ENCODE results near the gene ACOX2. TPM values are rescaled to one million over a fixed set of nuclear protein-coding genes. Genes with fewer than 3 reads are reported as not detected.

ACOX2 gene
- total and polyA plus RNA-seq, 7 experiments from 2014 or later = not detected

DNA sequence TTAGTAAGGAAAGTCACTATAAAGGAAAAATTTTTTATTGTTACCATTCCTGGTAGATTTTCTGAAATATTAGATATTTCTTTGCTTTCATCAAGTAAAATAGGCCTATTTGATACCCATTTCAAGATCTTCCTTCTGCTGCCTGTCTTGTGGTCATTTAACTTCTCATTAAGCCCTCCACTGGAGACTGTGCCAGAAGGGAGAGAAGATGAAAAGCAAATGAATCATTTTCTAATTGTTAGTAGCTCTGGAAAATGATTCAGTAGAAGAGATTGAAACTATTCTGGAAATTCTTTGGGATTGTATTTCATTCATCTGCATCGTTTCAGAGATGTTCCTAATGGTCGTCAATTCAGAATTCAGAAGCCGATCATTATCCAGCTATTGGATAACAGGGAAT is 41.9 kb downstream of the ACOX2 start:
- Histone ChIP-seq H3K27me3 (ENCODE audit: control insufficient read depth in 2 of 2, insufficient read depth in 2 of 2, low read length in 2 of 2) (no peaks in the 10 kb centered on the region), H3K27ac (ENCODE audit: low read depth, low read length) (no peak overlapping the region), H3K4me1 (ENCODE audit: control insufficient read depth in 2 of 2, insufficient read depth in 2 of 2, low read length in 2 of 2) (peaks cover 22 to 25% of the 10 kb centered on the region in 2 donors), H3K9me3 (ENCODE audit: control insufficient read depth in 2 of 3, low read length in 3 of 3) (no peaks in the 10 kb centered on the region), H3K36me3 (ENCODE audit: control insufficient read depth in 2 of 3, insufficient read depth in 3 of 3, low read length in 3 of 3) (no peaks in the 10 kb centered on the region), H3K4me3 (ENCODE audit: low read length) (no peak overlapping the region)
- H3K36me3 Mint-ChIP-seq = peaks cover 0 to 14% (median 8%) of the 10 kb centered on the region in 5 donors
- DNase-seq (no peak), ATAC-seq (no peak)
- CTCF ChIA-PET = interaction anchor here (0.7 to 1.1 kb wide), 2 partner anchors 166 to 189 kb away, joined by 4 to 5 read pairs; partner anchors contain the start of genes HTD2 and RPP14
- no peaks in the 10 kb centered on the region for H3K9me3 Mint-ChIP-seq
- peak overlapping the region in 3 of 10 donors; percentile 39 to 94 (median 92) for H3K4me3 Mint-ChIP-seq
- intact Hi-C loops (cut with micrococcal nuclease) = no loop called here
- POLR2A ChIA-PET = interaction anchor here (1.1 to 1.7 kb wide), 2 partner anchors 62 to 189 kb away, joined by 4 read pairs; partner anchors contain the start of genes HTD2, PDHB and RPP14
- H3K27ac Mint-ChIP-seq = peak overlapping the region in 1 of 9 donors; percentile 10
- H3K27me3 Mint-ChIP-seq = peaks cover 0 to 14% (median 0%) of the 10 kb centered on the region in 5 donors
- H3K4me1 Mint-ChIP-seq = peaks cover 39 to 83% (median 72%) of the 10 kb centered on the region in 7 donors

GRCh38 chr3:58494107-58494506 is 42.9 kb downstream of the ACOX2 start:
- Histone ChIP-seq H3K27ac (ENCODE audit: low read depth, low read length) (no peak overlapping the region), H3K4me3 (ENCODE audit: low read length) (no peak overlapping the region), H3K4me1 (ENCODE audit: control insufficient read depth in 2 of 2, insufficient read depth in 2 of 2, low read length in 2 of 2) (peaks cover 22 to 25% of the 10 kb centered on the region in 2 donors), H3K27me3 (ENCODE audit: control insufficient read depth in 2 of 2, insufficient read depth in 2 of 2, low read length in 2 of 2) (no peaks in the 10 kb centered on the region), H3K9me3 (ENCODE audit: control insufficient read depth in 2 of 3, low read length in 3 of 3) (no peaks in the 10 kb centered on the region), H3K36me3 (ENCODE audit: control insufficient read depth in 2 of 3, insufficient read depth in 3 of 3, low read length in 3 of 3) (no peaks in the 10 kb centered on the region)
- H3K4me3 Mint-ChIP-seq = peak overlapping the region in 9 of 10 donors; percentile 44 to 99 (median 93)
- POLR2A ChIA-PET = interaction anchor here (3.9 kb wide), 1 partner anchor 187 kb away, joined by 26 read pairs; the partner anchor contains the start of genes HTD2 and RPP14
- H3K27me3 Mint-ChIP-seq = peaks cover 0 to 23% (median 0%) of the 10 kb centered on the region in 5 donors
- H3K36me3 Mint-ChIP-seq = peaks cover 0 to 8% (median 6%) of the 10 kb centered on the region in 5 donors
- intact Hi-C loops (cut with micrococcal nuclease) = loop anchor here in 1 of 2 donors (5.0 kb wide), 1 partner anchor 1267 kb away; the partner anchor contains the start of gene APPL1
- peaks cover 42 to 83% (median 76%) of the 10 kb centered on the region in 7 donors for H3K4me1 Mint-ChIP-seq
- H3K9me3 Mint-ChIP-seq = no peaks in the 10 kb centered on the region
- peak overlapping the region in 3 of 9 donors; percentile 10 to 20 (median 10) for H3K27ac Mint-ChIP-seq
- DNase-seq (no peak), ATAC-seq (no peak)
- CTCF ChIA-PET = interaction anchor here (0.7 kb wide), 1 partner anchor 37 kb away, joined by 3 read pairs; no protein-coding TSS in a partner anchor

DNA sequence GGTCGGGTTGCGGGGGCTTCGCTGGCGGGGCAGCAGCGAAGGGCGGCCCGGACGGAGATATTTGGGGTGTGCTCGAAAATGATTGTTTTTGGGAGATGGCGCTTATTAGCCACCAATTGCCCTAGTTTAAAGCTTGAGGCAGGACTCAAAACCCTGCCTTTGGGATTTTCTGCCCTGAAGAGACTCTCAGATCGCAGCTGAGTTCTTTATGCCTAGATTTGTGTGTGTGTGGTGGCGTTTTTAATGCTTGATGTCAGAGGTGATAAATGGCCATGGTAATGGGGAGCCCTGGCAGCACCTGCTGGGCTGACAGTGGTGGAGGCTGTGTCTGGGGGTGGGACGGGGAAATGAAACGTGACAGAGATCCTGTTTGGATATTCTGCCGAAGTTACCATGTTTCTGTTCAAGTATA is 44.5 kb downstream of the ACOX2 start:
- Mint-ChIP-seq H3K27me3 (peaks cover 0 to 38% (median 0%) of the 10 kb centered on the region in 5 donors), H3K4me3 (peak overlapping the region; percentile 92 to 99 (median 94)), H3K36me3 (peaks cover 0 to 5% (median 0%) of the 10 kb centered on the region in 5 donors), H3K9me3 (no peaks in the 10 kb centered on the region), H3K27ac (peak overlapping the region; percentile 79 to 97 (median 90)), H3K4me1 (peaks cover 42 to 71% (median 67%) of the 10 kb centered on the region in 7 donors)
- no peak for ATAC-seq
- Histone ChIP-seq H3K9me3 (ENCODE audit: control insufficient read depth in 2 of 3, low read length in 3 of 3) (no peaks in the 10 kb centered on the region), H3K27ac (ENCODE audit: low read depth, low read length) (peak overlapping the region; percentile 69), H3K4me1 (ENCODE audit: control insufficient read depth in 2 of 2, insufficient read depth in 2 of 2, low read length in 2 of 2) (peaks cover 22 to 25% of the 10 kb centered on the region in 2 donors), H3K36me3 (ENCODE audit: control insufficient read depth in 2 of 3, insufficient read depth in 3 of 3, low read length in 3 of 3) (no peaks in the 10 kb centered on the region), H3K27me3 (ENCODE audit: control insufficient read depth in 2 of 2, insufficient read depth in 2 of 2, low read length in 2 of 2) (no peaks in the 10 kb centered on the region), H3K4me3 (ENCODE audit: low read length) (peak overlapping the region; percentile 95)
- ChIA-PET CTCF (interaction anchor here (1.0 to 2.1 kb wide), 6 partner anchors 36 to 186 kb away, joined by 3 to 10 read pairs (median 6); partner anchors contain the start of genes HTD2 and RPP14), POLR2A (interaction anchor here (1.1 to 3.9 kb wide), 6 partner anchors 37 to 186 kb away, joined by 3 to 26 read pairs (median 4); partner anchors contain the start of genes HTD2, PDHB and RPP14)
- intact Hi-C loops (cut with micrococcal nuclease) = loop anchor here (1.0 to 5.0 kb wide), 3 partner anchors 59 to 1265 kb away; partner anchors contain the start of genes APPL1 (in 1 of the 2), HTD2 (in 1 of the 2), PDHB (in 1 of the 2) and RPP14 (in 1 of the 2)
- peak in 7 of 9 donors; percentile 16 to 41 (median 26) for DNase-seq

GRCh38 chr3:58491506-58492402 is 45.2 kb downstream of the ACOX2 start, which contains the start of gene KCTD6:
Gene KCTD6, plus strand, starts transcription at chr3:58492096. Its CDS starts 6,660 bp downstream, at chr3:58498756.
- no peaks in the 10 kb centered on the region for H3K9me3 ChIP-seq (ENCODE audit: control insufficient read depth in 2 of 3, low read length in 3 of 3)
- ATAC-seq (peak; percentile 93), DNase-seq (peak; percentile 72 to 95 (median 84))
- H3K27ac ChIP-seq (ENCODE audit: low read depth, low read length) = peak within 1 kb of the TSS; percentile 69
- peaks cover 22 to 25% of the 10 kb centered on the region in 2 donors for H3K4me1 ChIP-seq (ENCODE audit: control insufficient read depth in 2 of 2, insufficient read depth in 2 of 2, low read length in 2 of 2)
- peak within 1 kb of the TSS; percentile 95 for H3K4me3 ChIP-seq (ENCODE audit: low read length)
- peak within 1 kb of the TSS; percentile 92 to 99 (median 94) for H3K4me3 Mint-ChIP-seq
- CTCF ChIA-PET = interaction anchor here (0.7 to 2.1 kb wide), 9 partner anchors 36 to 484 kb away, joined by 3 to 12 read pairs (median 5); partner anchors contain the start of genes HTD2 and RPP14
- H3K36me3 Mint-ChIP-seq = peaks cover 0 to 5% (median 0%) of the 10 kb centered on the region in 5 donors
- H3K27me3 ChIP-seq (ENCODE audit: control insufficient read depth in 2 of 2, insufficient read depth in 2 of 2, low read length in 2 of 2) = no peaks in the 10 kb centered on the region
- POLR2A ChIA-PET = interaction anchor here (0.7 to 3.9 kb wide), 10 partner anchors 18 to 185 kb away, joined by 3 to 26 read pairs (median 4); partner anchors contain the start of genes HTD2, PDHB, PXK and RPP14
- no peaks in the 10 kb centered on the region for H3K9me3 Mint-ChIP-seq
- peaks cover 37 to 64% (median 59%) of the 10 kb centered on the region in 7 donors for H3K4me1 Mint-ChIP-seq
- H3K36me3 ChIP-seq (ENCODE audit: control insufficient read depth in 2 of 3, insufficient read depth in 3 of 3, low read length in 3 of 3) = no peaks in the 10 kb centered on the region
- H3K27ac Mint-ChIP-seq = peak within 1 kb of the TSS; percentile 83 to 97 (median 90)
- peaks cover 0 to 45% (median 0%) of the 10 kb centered on the region in 5 donors for H3K27me3 Mint-ChIP-seq
- intact Hi-C loops (cut with micrococcal nuclease) = loop anchor here (1.0 to 5.0 kb wide), 11 partner anchors 20 to 1264 kb away; partner anchors contain the start of genes HTD2 (in 2 of the 2), PDHB (in 2 of the 2), PXK (in 2 of the 2) and RPP14 (in 2 of the 2)

GRCh38 chr3:58490860-58491501 is 46.0 kb downstream of the ACOX2 start:
- ChIA-PET POLR2A (interaction anchor here (0.7 to 3.9 kb wide), 8 partner anchors 18 to 184 kb away, joined by 3 to 26 read pairs (median 4); partner anchors contain the start of genes HTD2, PDHB, PXK and RPP14), CTCF (interaction anchor here (0.7 to 2.1 kb wide), 7 partner anchors 39 to 483 kb away, joined by 3 to 12 read pairs (median 5); partner anchors contain the start of genes HTD2 and RPP14)
- intact Hi-C loops (cut with micrococcal nuclease) = loop anchor here (1.0 to 5.0 kb wide), 11 partner anchors 20 to 1264 kb away; partner anchors contain the start of genes PXK (in 2 of the 2), ABHD6 (in 1 of the 2), APPL1 (in 1 of the 2) and FLNB (in 1 of the 2)
- Histone ChIP-seq H3K9me3 (ENCODE audit: control insufficient read depth in 2 of 3, low read length in 3 of 3) (no peaks in the 10 kb centered on the region), H3K36me3 (ENCODE audit: control insufficient read depth in 2 of 3, insufficient read depth in 3 of 3, low read length in 3 of 3) (no peaks in the 10 kb centered on the region), H3K4me1 (ENCODE audit: control insufficient read depth in 2 of 2, insufficient read depth in 2 of 2, low read length in 2 of 2) (peaks cover 22 to 25% of the 10 kb centered on the region in 2 donors), H3K27me3 (ENCODE audit: control insufficient read depth in 2 of 2, insufficient read depth in 2 of 2, low read length in 2 of 2) (no peaks in the 10 kb centered on the region), H3K27ac (ENCODE audit: low read depth, low read length) (peak overlapping the region; percentile 50), H3K4me3 (ENCODE audit: low read length) (peak overlapping the region; percentile 29)
- Mint-ChIP-seq H3K27me3 (peaks cover 0 to 53% (median 0%) of the 10 kb centered on the region in 5 donors), H3K4me3 (peak overlapping the region; percentile 53 to 95 (median 75)), H3K36me3 (peaks cover 0 to 1% (median 0%) of the 10 kb centered on the region in 5 donors), H3K4me1 (peaks cover 32 to 56% (median 52%) of the 10 kb centered on the region in 7 donors), H3K9me3 (peaks cover 0 to 1% (median 0%) of the 10 kb centered on the region in 11 donors), H3K27ac (peak overlapping the region in 8 of 9 donors; percentile 79 to 91 (median 88))
- no peak for ATAC-seq
- peak in 3 of 9 donors; percentile 3 to 11 (median 9) for DNase-seq
